H1 (cell line): ENCODE data around the gene ATP5MC2. TPM values are rescaled to one million over a fixed set of nuclear protein-coding genes. Genes with fewer than 3 reads are reported as not detected.

Source experiments
- RNF2 ChIP-seq: fragments of 200-900, 300-1000 bp; sonication (generic); IDR thresholded peaks from 2 replicates; pipeline ENCODE4 v1.7.1; 2016; ENCODE audit warnings: borderline replicate concordance, low read depth, mild to moderate bottlenecking, antibody characterized with exemption, low read length; ENCODE audit not compliant: poor library complexity, severe bottlenecking; ENCODE audit errors: missing control alignments
- polyA plus RNA-seq, 7 experiments: library from polyadenylated mRNA; depleted of rRNA in 3 of 7; stranded (reverse) in 5 of 7; unstranded in 2 of 7; fragments of >200 nt in 5 of 7; fragments of 200-250 nt in 2 of 7; gene quantifications; 1 replicate in 5 of 7; 2 replicates in 1 of 7; 4 replicates in 1 of 7; pipeline versions ENCODE4 v1.2.1 to v1.2.3, GENCODE V29; 2011 to 2013; ENCODE audit warnings: missing spikeins in 2 of 7, mixed read lengths in 2 of 7
- total RNA-seq: library from RNA; stranded (reverse); fragmentation: NEBNext Ultra II Directional; extraction: Animal tissue kit (Norgen Biotek cat#: 25700); gene quantifications from 2 replicates; pipeline ENCODE4 v1.2.1, GENCODE V29; 2021

The ATP5MC2 gene
- total and polyA plus RNA-seq, 2 of the 8 experiments (the other 6 are each of a cell fraction or from before 2014, with no cell fraction given), result 408 to 952 TPM

DNA sequence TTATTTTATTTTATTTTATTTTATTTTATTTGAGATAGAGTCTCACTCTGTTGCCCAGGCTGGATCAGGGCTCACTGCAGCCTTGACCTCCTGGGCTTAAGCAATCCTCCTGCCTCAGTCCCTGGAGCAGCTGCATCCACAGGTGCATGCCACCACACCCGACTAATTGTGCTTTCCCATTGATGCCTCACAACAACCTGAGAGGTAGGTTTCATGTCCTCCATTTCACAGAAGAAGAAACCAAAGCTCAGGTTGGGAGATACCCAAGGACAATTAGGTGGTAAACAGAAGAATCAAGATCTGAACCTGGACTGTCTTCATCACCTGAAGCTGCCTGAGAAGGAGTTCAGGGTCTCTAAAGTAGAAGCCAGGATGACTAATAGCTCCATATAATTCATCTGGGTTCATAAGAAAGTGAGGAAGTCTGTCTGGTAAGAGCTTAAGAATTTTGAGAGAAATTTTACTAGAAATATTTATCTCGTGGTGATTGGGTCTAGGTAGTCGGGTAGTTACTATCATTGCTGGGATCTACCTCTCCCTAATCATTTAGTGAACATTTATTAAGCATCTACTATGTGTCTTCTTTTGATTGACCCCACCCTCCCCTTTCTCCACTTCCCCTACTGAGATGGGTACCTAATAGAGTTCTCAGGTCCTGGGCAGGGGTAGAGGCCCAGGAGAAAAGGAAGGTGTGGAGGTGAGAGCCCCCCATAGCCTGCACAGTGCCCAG is 23.2 kb upstream of the ATP5MC2 start (continued):
- TF ChIP-seq RNF2, result no peak
